IMR-90 (cell line): ENCODE measurements around the gene TMEM38B. TPM values are rescaled to one million over a fixed set of nuclear protein-coding genes. Genes with fewer than 3 reads are reported as not detected.

Source experiments
- ATAC-seq: fragments of 200-7000 bp; cut with Tn5 transposase; 2 replicates; pipeline ENCODE4 v1.9.1; 2020; ENCODE audit warnings: low read depth, mild to moderate bottlenecking, moderate library complexity
- BruUV-seq: library from RNA; stranded (reverse); fragments of 400-500 nt; replicated peaks from 2 replicates; lab custom pipeline; 2021; lab: Mats Ljungman, UMichigan
- CTCF ChIA-PET: fragments of 300-600 bp; formaldehyde crosslinking; extraction: SDS; loops from one replicate; lab custom pipeline; 2021; ENCODE audit warnings: antibody characterized with exemption; lab: Yijun Ruan, JAX
- POLR2A ChIA-PET: fragments of 300-600 bp; sonication (Branson Sonifier 250); formaldehyde crosslinking; loops from one replicate; lab custom pipeline; 2022; ENCODE audit warnings: antibody characterized with exemption; ENCODE audit not compliant: unreplicated experiment; lab: Charles Lee
- DNase-seq: peaks from one replicate; pipeline ENCODE4 v3.0.0; 2013
- H2AFZ ChIP-seq: replicated peaks from 2 replicates; pipeline ENCODE3; 2013; ENCODE audit warnings: low read length, mild to moderate bottlenecking; ENCODE audit not compliant: poor library complexity
- H2AK5ac ChIP-seq: 2 replicates; pipeline ENCODE4 v1.6.1; 2013; ENCODE audit warnings: low read depth, low read length, inconsistent platforms
- H2AK9ac ChIP-seq: replicated peaks from 2 replicates; pipeline ENCODE3; 2013; ENCODE audit warnings: mild to moderate bottlenecking, low read depth, low read length, moderate library complexity; ENCODE audit not compliant: poor library complexity
- H2BK120ac ChIP-seq: 2 replicates; pipeline ENCODE4 v1.6.1; 2013; ENCODE audit warnings: low read depth, low read length, inconsistent platforms
- H2BK15ac ChIP-seq: 3 replicates; pipeline ENCODE4 v1.6.1; 2013; ENCODE audit warnings: low read depth, low read length, inconsistent platforms
- H2BK20ac ChIP-seq: 2 replicates; pipeline ENCODE4 v1.6.1; 2013; ENCODE audit warnings: low read depth, mild to moderate bottlenecking, inconsistent platforms, low read length, moderate library complexity
- H2BK5ac ChIP-seq: 2 replicates; pipeline ENCODE4 v1.6.1; 2013; ENCODE audit warnings: mild to moderate bottlenecking, low read depth, low read length, inconsistent platforms; ENCODE audit not compliant: poor library complexity, severe bottlenecking
- H3K14ac ChIP-seq: replicated peaks from 2 replicates; pipeline ENCODE4 v1.6.1; 2013; ENCODE audit warnings: low read depth, low read length, inconsistent platforms
- H3K18ac ChIP-seq: 2 replicates; pipeline ENCODE4 v1.6.1; 2013; ENCODE audit warnings: low read depth, low read length, control low read depth
- H3K23ac ChIP-seq: 2 replicates; pipeline ENCODE4 v1.6.1; 2013; ENCODE audit warnings: low read depth, low read length, inconsistent platforms
- H3K27ac ChIP-seq: 2 replicates; pipeline ENCODE4 v1.5.1; 2013; ENCODE audit warnings: mild to moderate bottlenecking, control low read depth, low read length; ENCODE audit not compliant: insufficient read depth
- H3K27me3 ChIP-seq: 2 replicates; pipeline ENCODE4 v1.6.1; 2013; ENCODE audit warnings: low read length; ENCODE audit not compliant: control insufficient read depth, insufficient read depth
- H3K36me3 ChIP-seq: 2 replicates; pipeline ENCODE4 v1.6.1; 2013; ENCODE audit warnings: low read length, mixed read lengths; ENCODE audit not compliant: control insufficient read depth, insufficient read depth
- H3K4ac ChIP-seq: 2 replicates; pipeline ENCODE4 v1.6.1; 2013; ENCODE audit warnings: low read depth, low read length, inconsistent platforms
- H3K4me1 ChIP-seq: 2 replicates; pipeline ENCODE4 v1.6.1; 2013; ENCODE audit warnings: low read length, mixed read lengths; ENCODE audit not compliant: control insufficient read depth, insufficient read depth
- H3K4me2 ChIP-seq: 2 replicates; pipeline ENCODE4 v1.6.1; 2013; ENCODE audit warnings: low read depth, mild to moderate bottlenecking, control low read depth, low read length, moderate library complexity
- H3K4me3 ChIP-seq: 2 replicates; pipeline ENCODE4 v1.5.1; 2013; ENCODE audit warnings: low read depth, mild to moderate bottlenecking, control low read depth, low read length, moderate library complexity; ENCODE audit not compliant: insufficient read depth
- H3K56ac ChIP-seq: 2 replicates; pipeline ENCODE4 v1.6.1; 2013; ENCODE audit warnings: low read length, inconsistent platforms; ENCODE audit not compliant: insufficient read depth; ENCODE audit errors: extremely low read depth
- H3K79me1 ChIP-seq, 2 experiments: 2 replicates each; pipeline ENCODE4 v1.6.1; 2013; ENCODE audit warnings: low read length in 2 of 2, inconsistent platforms in 1 of 2, low read depth in 1 of 2
- H3K9ac ChIP-seq: 2 replicates; pipeline ENCODE4 v1.6.1; 2013; ENCODE audit warnings: low read depth, low read length, control low read depth
- H3K9me1 ChIP-seq: 2 replicates; pipeline ENCODE4 v1.6.1; 2013; ENCODE audit warnings: low read length, inconsistent platforms; ENCODE audit not compliant: insufficient read depth
- H3K9me3 ChIP-seq: 2 replicates; pipeline ENCODE4 v1.6.1; 2013; ENCODE audit warnings: low read length; ENCODE audit not compliant: control insufficient read depth, insufficient read depth
- H4K20me1 ChIP-seq: 2 replicates; pipeline ENCODE4 v1.6.1; 2013; ENCODE audit warnings: low read length, inconsistent platforms; ENCODE audit not compliant: insufficient read depth
- H4K5ac ChIP-seq: 2 replicates; pipeline ENCODE4 v1.6.1; 2013; ENCODE audit warnings: mild to moderate bottlenecking, low read depth, low read length, control low read depth
- H4K8ac ChIP-seq, 2 experiments: 2 replicates each; pipeline ENCODE4 v1.6.1; 2013; ENCODE audit warnings: low read depth in 2 of 2, low read length in 2 of 2, control low read depth in 1 of 2, inconsistent platforms in 1 of 2
- H4K91ac ChIP-seq: 2 replicates; pipeline ENCODE4 v1.6.1; 2013; ENCODE audit warnings: low read depth, low read length, inconsistent platforms; ENCODE audit not compliant: insufficient read depth
- BHLHE40 ChIP-seq: fragments of 150-350 bp; IDR thresholded peaks from 2 replicates; pipeline ENCODE4 v1.6.1; 2016; ENCODE audit warnings: mild to moderate bottlenecking, low read depth, low read length
- CEBPB ChIP-seq: IDR thresholded peaks from 2 replicates; pipeline ENCODE4 v1.6.1; 2012; ENCODE audit warnings: low read depth, low read length, improper control_type of control experiment
- CHD1 ChIP-seq: IDR thresholded peaks from 2 replicates; pipeline ENCODE4 v1.6.1; 2012; ENCODE audit warnings: low read depth, low read length, improper control_type of control experiment
- ELK1 ChIP-seq: fragments of 150-350 bp; IDR thresholded peaks from 2 replicates; pipeline ENCODE4 v1.6.1; 2016; ENCODE audit warnings: low read depth, mild to moderate bottlenecking, low read length, moderate library complexity, borderline replicate concordance
- FOS ChIP-seq: fragments of 150-350 bp; IDR thresholded peaks from 2 replicates; pipeline ENCODE4 v1.6.1; 2016; ENCODE audit warnings: low read depth, low read length
- MAFK ChIP-seq: IDR thresholded peaks from 2 replicates; pipeline ENCODE4 v1.6.1; 2012; ENCODE audit warnings: low read depth, low read length, improper control_type of control experiment
- MAZ ChIP-seq: IDR thresholded peaks from 2 replicates; pipeline ENCODE4 v1.6.1; 2012; ENCODE audit warnings: low read depth, mild to moderate bottlenecking, low read length, improper control_type of control experiment, moderate library complexity, borderline replicate concordance
- MXI1 ChIP-seq: IDR thresholded peaks from 2 replicates; pipeline ENCODE4 v1.6.1; 2012; ENCODE audit warnings: low read depth, mild to moderate bottlenecking, low read length, moderate library complexity, borderline replicate concordance
- NFE2L2 ChIP-seq: fragments of 150-350 bp; IDR thresholded peaks from 2 replicates; pipeline ENCODE4 v1.6.1; 2016; ENCODE audit warnings: low read depth, mild to moderate bottlenecking, low read length
- POLR2A ChIP-seq: IDR thresholded peaks from 2 replicates; pipeline ENCODE4 v1.6.1; 2012; ENCODE audit warnings: mild to moderate bottlenecking, low read depth, low read length
- RAD21 ChIP-seq: IDR thresholded peaks from 2 replicates; pipeline ENCODE4 v1.6.1; 2012; ENCODE audit warnings: low read length, improper control_type of control experiment
- RCOR1 ChIP-seq: IDR thresholded peaks from 2 replicates; pipeline ENCODE4 v1.6.1; 2012; ENCODE audit warnings: mild to moderate bottlenecking, low read length, improper control_type of control experiment; ENCODE audit not compliant: insufficient replicate concordance
- RFX5 ChIP-seq: IDR thresholded peaks from 2 replicates; pipeline ENCODE4 v1.8.0; 2012; ENCODE audit warnings: low read depth, mild to moderate bottlenecking, low read length, moderate library complexity
- SMC3 ChIP-seq: fragments of 150-350 bp; IDR thresholded peaks from 2 replicates; pipeline ENCODE4 v1.6.1; 2016; ENCODE audit warnings: low read depth, mild to moderate bottlenecking, antibody characterized with exemption, low read length, moderate library complexity
- WGBS, 2 experiments: methylation state at CpG; one replicate each; pipeline versions ENCODE4 v1.1.5 to v1.1.7; 2013; ENCODE audit warnings: missing lambda C conversion rate in 2 of 2; ENCODE audit not compliant: insufficient read length in 1 of 2; ENCODE audit errors: extremely low coverage in 2 of 2; 5-methylcytosine and 5-hydroxymethylcytosine counted together
- dilution Hi-C: fragments of 300-500 bp; cut with HindIII; formaldehyde crosslinking; loops from one replicate; pipeline ENCODE4 v1.14.3; 2018; ENCODE audit warnings: low sequenced_read_pairs; ENCODE audit not compliant: unreplicated experiment
- in situ Hi-C: fragments of 300-500 bp; cut with MboI; formaldehyde crosslinking; loops from 3 replicates; pipeline ENCODE4 v1.14.3; 2019; ENCODE audit warnings: low sequenced_read_pairs, inconsistent platforms, mixed read lengths
- intact Hi-C: fragments of 100-400 bp; cut with micrococcal nuclease; formaldehyde crosslinking; loops from 2 replicates; pipeline ENCODE4 v1.10.0; 2022
- polyA plus RNA-seq, 3 experiments: library from polyadenylated mRNA; depleted of rRNA; stranded (reverse); fragments of >200 nt; gene quantifications; 2 replicates each; pipeline ENCODE4 v1.2.3, GENCODE V29; 2012; ENCODE audit warnings: low replicate concordance in 1 of 3
- total RNA-seq: library from RNA; depleted of rRNA; stranded (reverse); fragments of >200 nt; gene quantifications from 2 replicates; pipeline ENCODE4 v1.2.3, GENCODE V29; 2012
- TF ChIP-seq, protein P1 (sequence below): fragments of 150-350 bp; IDR thresholded peaks from 2 replicates; pipeline ENCODE4 v1.6.1; 2017; ENCODE audit warnings: mild to moderate bottlenecking, antibody characterized with exemption, low read length, low read depth
- TF ChIP-seq, protein P2 (sequence below): conservative IDR thresholded peaks from 2 replicates; pipeline ENCODE4 v1.5.1; 2012; ENCODE audit warnings: mild to moderate bottlenecking, low read depth, low read length, improper control_type of control experiment

TMEM38B gene
- total and polyA plus RNA-seq, 2 of the 4 experiments (the other 2 are of a cell fraction) = 3.3 to 11.5 TPM

DNA sequence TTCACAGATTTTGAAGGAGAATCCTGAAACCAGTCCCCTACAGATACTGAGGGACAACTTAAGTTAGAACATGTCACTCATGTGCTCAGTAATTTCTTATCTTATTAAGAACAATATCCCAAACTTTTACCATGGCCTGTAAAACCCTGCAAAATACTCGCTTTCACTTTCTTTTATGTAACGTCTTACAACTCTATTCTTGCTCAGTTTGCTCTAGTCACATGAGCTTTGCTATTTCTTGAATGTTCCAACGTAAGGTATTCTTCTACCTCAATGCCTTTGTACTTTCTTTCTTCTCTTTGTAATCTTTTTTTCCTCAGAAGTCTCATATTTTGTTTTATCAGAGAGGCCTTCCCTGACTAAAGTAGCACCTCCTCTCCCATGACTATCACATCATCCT, 14.1 kb downstream of the TMEM38B start:
- Histone ChIP-seq H3K36me3 (no peaks in the 10 kb centered on the region), H3K14ac (no peak overlapping the region), H3K4me1 (no peaks in the 10 kb centered on the region), H3K4ac (no peak overlapping the region), H3K4me3 (no peak overlapping the region), H3K79me1 (no peaks in the 10 kb centered on the region), H4K91ac (no peak overlapping the region), H2AK5ac (no peak overlapping the region), H3K23ac (no peak overlapping the region), H3K27me3 (no peaks in the 10 kb centered on the region), H2BK5ac (no peak overlapping the region), H3K18ac (no peak overlapping the region), H3K9ac (no peak overlapping the region), H3K9me3 (no peaks in the 10 kb centered on the region), H3K56ac (no peak overlapping the region), H3K4me2 (no peak overlapping the region), H2BK15ac (no peak overlapping the region), H2AK9ac (no peak overlapping the region), H3K9me1 (no peaks in the 10 kb centered on the region), H3K27ac (no peak overlapping the region), H2BK120ac (no peak overlapping the region), H2AFZ (no peak overlapping the region), H4K5ac (no peak overlapping the region), H2BK20ac (no peak overlapping the region), H4K8ac (no peak overlapping the region), H4K20me1 (no peaks in the 10 kb centered on the region)
- intact Hi-C loops (no loop called here), dilution Hi-C loops (no loop called here), in situ Hi-C loops (no loop called here)
- POLR2A ChIA-PET = no interaction called here
- TF ChIP-seq RFX5 (no peak), MAFK (no peak), NFE2L2 (no peak), MXI1 (no peak), RCOR1 (no peak), ELK1 (no peak), BHLHE40 (no peak), POLR2A (no peak), FOS (no peak), SMC3 (no peak), RAD21 (no peak), CHD1 (no peak), CEBPB (no peak), MAZ (no peak)
- TF ChIP-seq, protein P1, sequence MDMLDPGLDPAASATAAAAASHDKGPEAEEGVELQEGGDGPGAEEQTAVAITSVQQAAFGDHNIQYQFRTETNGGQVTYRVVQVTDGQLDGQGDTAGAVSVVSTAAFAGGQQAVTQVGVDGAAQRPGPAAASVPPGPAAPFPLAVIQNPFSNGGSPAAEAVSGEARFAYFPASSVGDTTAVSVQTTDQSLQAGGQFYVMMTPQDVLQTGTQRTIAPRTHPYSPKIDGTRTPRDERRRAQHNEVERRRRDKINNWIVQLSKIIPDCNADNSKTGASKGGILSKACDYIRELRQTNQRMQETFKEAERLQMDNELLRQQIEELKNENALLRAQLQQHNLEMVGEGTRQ = no peak
- TF ChIP-seq, protein P2, sequence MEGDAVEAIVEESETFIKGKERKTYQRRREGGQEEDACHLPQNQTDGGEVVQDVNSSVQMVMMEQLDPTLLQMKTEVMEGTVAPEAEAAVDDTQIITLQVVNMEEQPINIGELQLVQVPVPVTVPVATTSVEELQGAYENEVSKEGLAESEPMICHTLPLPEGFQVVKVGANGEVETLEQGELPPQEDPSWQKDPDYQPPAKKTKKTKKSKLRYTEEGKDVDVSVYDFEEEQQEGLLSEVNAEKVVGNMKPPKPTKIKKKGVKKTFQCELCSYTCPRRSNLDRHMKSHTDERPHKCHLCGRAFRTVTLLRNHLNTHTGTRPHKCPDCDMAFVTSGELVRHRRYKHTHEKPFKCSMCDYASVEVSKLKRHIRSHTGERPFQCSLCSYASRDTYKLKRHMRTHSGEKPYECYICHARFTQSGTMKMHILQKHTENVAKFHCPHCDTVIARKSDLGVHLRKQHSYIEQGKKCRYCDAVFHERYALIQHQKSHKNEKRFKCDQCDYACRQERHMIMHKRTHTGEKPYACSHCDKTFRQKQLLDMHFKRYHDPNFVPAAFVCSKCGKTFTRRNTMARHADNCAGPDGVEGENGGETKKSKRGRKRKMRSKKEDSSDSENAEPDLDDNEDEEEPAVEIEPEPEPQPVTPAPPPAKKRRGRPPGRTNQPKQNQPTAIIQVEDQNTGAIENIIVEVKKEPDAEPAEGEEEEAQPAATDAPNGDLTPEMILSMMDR = no peak
- WGBS, 2 experiments = 88% methylated on average over 3 of the region's 3 CpGs; no CpG with 5 or more reads in 1 of the 2 experiments
- ATAC-seq (no peak), DNase-seq (no peak)
- no TSS peak for BruUV-seq
- CTCF ChIA-PET = no interaction called here
